ENCODE data around the gene NAXD. TPM values are rescaled to one million over a fixed set of nuclear protein-coding genes. Genes with fewer than 3 reads are reported as not detected.
"Not testable (repeated sequence)": the region's sequence is repeated elsewhere in the genome, so short reads cannot be mapped to it uniquely, and the experiment has no call there.

The NAXD gene
- total RNA-seq, 2 donors from 2014 or later, result 36.2 to 71.6 TPM

DNA sequence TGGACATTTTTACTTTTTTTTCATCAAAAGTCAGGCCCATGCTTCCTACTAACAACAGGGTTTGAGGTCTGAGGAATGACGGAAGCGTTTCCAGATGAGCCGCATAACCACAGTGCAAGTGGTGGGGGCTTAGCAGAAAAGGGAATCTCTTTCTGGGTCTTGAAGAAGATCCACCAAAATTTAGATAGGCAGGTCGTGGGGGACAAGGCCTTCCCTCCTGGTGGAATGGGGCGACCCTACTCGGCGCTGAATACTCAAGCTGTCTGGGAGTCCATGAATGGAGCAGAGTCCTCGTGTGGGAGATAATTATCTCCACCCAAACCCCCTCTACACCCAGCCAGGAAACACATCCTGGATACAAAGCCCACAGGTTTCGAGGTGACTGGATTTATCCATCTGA is 53.7 kb downstream of the NAXD start:
- intact Hi-C loops (cut with DNase I), result no loop called here
- Histone ChIP-seq H3K9me3 (no peaks in the 10 kb centered on the region), H3K27me3 (replicated peaks; ENCODE audit: insufficient read depth) (no peaks in the 10 kb centered on the region), H3K4me1 (replicated peaks) (no peaks in the 10 kb centered on the region), H3K4me3 (no peak overlapping the region), H3K36me3 (no peaks in the 10 kb centered on the region), H3K27ac (no peak overlapping the region)
- WGBS, result 89% methylated on average over 9 of the region's 9 CpGs
- no peak for DNase-seq (ENCODE audit: low spot score)
- TF ChIP-seq POLR2AphosphoS5 (IDR thresholded peaks at IDR 0.05), result no peak
- TF ChIP-seq POLR2A (IDR thresholded peaks at IDR 0.05), result no peak
- TF ChIP-seq CTCF (IDR thresholded peaks at IDR 0.05), result no peak

DNA sequence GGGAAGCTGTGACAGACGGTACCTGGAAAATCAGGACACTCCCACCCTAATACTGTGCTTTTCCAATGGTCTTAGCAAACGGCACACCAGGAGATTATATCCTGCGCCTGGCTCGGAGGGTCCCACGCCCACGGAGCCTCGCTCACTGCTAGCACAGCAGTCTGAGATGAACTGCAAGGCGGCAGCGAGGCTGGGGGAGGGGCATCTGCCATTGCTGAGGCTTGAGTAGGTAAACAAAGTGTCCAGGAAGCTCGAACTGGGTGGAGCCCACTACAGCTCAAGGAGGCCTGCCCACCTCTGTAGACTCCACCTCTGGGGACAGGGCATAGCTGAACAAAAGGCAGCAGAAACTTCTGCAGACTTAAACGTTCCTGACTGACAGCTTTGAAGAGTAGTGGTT is 54.5 kb downstream of the NAXD start:
- WGBS, result 98% methylated on average over 10 of the region's 11 CpGs
- H3K4me3 ChIP-seq; H3K4me1 ChIP-seq (replicated peaks); H3K27ac ChIP-seq; H3K9me3 ChIP-seq; H3K27me3 ChIP-seq (replicated peaks; ENCODE audit: insufficient read depth); DNase-seq (ENCODE audit: low spot score); intact Hi-C loops (cut with DNase I); H3K36me3 ChIP-seq: not testable (repeated sequence)

- intact Hi-C loops (cut with DNase I), result no loop called here
- TF ChIP-seq POLR2A (IDR thresholded peaks at IDR 0.05), result no peak
- no peak for TF ChIP-seq POLR2AphosphoS5 (IDR thresholded peaks at IDR 0.05)
- no peak for TF ChIP-seq CTCF (IDR thresholded peaks at IDR 0.05)
- no peak overlapping the region for H3K4me3 ChIP-seq
- no peaks in the 10 kb centered on the region for H3K27me3 ChIP-seq (replicated peaks; ENCODE audit: insufficient read depth)
- 92% methylated on average over 21 of the region's 28 CpGs for WGBS
- H3K9me3 ChIP-seq, result no peaks in the 10 kb centered on the region
- H3K27ac ChIP-seq, result no peak overlapping the region
- DNase-seq (ENCODE audit: low spot score), result no peak
- peaks cover 7 to 9% of the 10 kb centered on the region in 2 donors for H3K36me3 ChIP-seq
- no peaks in the 10 kb centered on the region for H3K4me1 ChIP-seq (replicated peaks)
Measured at GRCh38 chr13:110676595-110677587, 61.5 kb downstream of the NAXD start.

DNA sequence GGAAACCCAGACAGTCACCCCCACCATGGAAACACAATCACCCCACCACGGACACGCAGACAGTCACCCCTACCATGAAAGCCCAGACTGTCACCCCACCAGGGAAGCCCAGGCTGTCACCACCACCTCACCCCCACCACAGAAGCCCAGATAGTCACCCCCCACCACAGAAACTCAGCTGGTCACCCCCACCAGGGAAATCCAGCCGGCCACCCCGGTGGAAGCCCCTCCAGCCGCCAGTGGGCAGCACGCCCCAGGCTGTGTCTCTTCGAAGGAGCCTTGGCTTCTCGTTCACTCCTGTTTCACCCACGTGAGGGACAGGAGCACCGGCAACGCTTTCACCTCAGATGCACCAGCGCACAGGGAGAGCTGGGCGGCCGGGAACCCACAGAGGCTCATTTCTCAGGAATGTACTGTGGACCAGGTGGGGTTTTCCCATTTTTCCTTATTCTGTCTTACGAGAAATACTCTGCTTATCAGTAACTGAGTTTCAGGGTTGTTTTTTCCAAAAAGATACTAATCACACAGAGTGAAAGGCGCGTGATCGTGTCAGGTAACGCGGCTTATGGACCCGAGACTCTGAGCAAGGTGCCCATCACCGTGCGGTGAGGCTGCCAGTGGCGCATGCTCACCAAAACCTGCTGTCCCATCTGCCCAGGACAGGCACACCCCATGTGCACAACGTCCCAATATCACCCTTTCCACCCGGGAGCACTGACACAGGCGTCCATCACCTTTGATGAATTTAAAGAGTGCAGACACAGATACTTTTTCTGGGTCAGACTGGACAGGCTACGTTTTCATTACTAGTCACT is 62.6 kb downstream of the NAXD start:
- H3K27me3 ChIP-seq (replicated peaks; ENCODE audit: insufficient read depth), result no peaks in the 10 kb centered on the region
- no peaks in the 10 kb centered on the region for H3K4me1 ChIP-seq (replicated peaks)
- H3K27ac ChIP-seq, result no peak overlapping the region
- H3K9me3 ChIP-seq, result no peaks in the 10 kb centered on the region
- H3K4me3 ChIP-seq, result no peak overlapping the region
- intact Hi-C loops (cut with DNase I), result no loop called here
- peaks cover 7 to 9% of the 10 kb centered on the region in 2 donors for H3K36me3 ChIP-seq
- 94% methylated on average over 28 of the region's 28 CpGs for WGBS
- TF ChIP-seq POLR2AphosphoS5 (IDR thresholded peaks at IDR 0.05) (no peak), CTCF (IDR thresholded peaks at IDR 0.05) (no peak), POLR2A (IDR thresholded peaks at IDR 0.05) (no peak)
- DNase-seq (ENCODE audit: low spot score), result no peak

- Histone ChIP-seq H3K4me3 (no peak overlapping the region), H3K27ac (no peak overlapping the region), H3K36me3 (peaks cover 7 to 9% of the 10 kb centered on the region in 2 donors), H3K4me1 (replicated peaks) (no peaks in the 10 kb centered on the region), H3K9me3 (no peaks in the 10 kb centered on the region), H3K27me3 (replicated peaks; ENCODE audit: insufficient read depth) (no peaks in the 10 kb centered on the region)
- DNase-seq (ENCODE audit: low spot score), result no peak
- intact Hi-C loops (cut with DNase I), result no loop called here
- WGBS, result 87% methylated on average over 7 of the region's 7 CpGs
- TF ChIP-seq CTCF (IDR thresholded peaks at IDR 0.05), result peak in 1 of 4 experiments; percentile 30
- TF ChIP-seq POLR2A (IDR thresholded peaks at IDR 0.05), result no peak
Measured at GRCh38 chr13:110680852-110681251, 65.5 kb downstream of the NAXD start.
